Activated CD4-positive, alpha-beta T cell treated with anti-CD3 and anti-CD28 coated beads, Interleukin-2, amount 50 U/mL, for 48 hours (primary cell): ENCODE results near the gene CLEC3A.
"Not testable (repeated sequence)": the region's sequence is repeated elsewhere in the genome, so short reads cannot be mapped to it uniquely, and the experiment has no call there.

Experiments
- DNase-seq, 2 experiments: peaks; one replicate each; pipeline ENCODE4 v3.0.0-alpha.2; 2020

Gene CLEC3A

DNA sequence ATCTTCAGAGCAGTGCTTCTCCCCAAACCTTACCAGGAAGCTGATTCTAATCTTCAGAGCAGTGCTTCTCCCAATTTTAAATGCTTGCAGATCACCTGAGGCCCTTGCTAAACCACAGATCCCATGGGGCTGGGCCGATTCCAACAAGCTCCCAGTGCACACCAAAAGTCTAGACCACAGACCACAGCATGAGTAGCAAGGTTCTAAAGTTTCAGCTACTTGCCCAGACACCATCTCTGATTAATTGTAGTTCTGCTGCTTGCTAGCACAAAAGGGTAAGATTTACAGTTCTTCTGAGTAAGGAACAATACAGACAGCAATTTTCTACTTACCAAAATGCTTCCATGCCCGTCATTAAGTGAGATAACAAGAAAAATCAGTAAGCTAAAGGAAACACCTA is 12.2 kb downstream of the CLEC3A start:
- DNase-seq, result peak; percentile 10 to 16

DNA sequence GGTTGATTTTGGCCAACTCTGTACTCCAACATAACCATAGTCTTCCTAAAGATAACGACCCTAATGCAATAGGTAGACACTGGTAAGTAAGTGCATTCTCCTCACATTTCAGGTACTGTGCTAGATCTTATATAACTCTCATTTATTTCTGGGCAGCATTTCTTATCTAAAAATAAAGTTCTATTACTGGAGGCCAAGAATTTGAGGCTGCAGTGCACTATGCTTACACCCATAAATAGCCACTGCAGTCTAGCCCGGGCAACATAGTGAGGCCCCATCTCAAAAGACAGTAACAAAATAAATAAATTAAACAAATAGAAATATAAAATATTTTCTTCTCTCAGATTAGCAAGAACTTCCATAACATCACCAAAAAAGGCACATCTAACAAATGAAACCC is 12.7 kb downstream of the CLEC3A start:
- no peak for DNase-seq

DNA sequence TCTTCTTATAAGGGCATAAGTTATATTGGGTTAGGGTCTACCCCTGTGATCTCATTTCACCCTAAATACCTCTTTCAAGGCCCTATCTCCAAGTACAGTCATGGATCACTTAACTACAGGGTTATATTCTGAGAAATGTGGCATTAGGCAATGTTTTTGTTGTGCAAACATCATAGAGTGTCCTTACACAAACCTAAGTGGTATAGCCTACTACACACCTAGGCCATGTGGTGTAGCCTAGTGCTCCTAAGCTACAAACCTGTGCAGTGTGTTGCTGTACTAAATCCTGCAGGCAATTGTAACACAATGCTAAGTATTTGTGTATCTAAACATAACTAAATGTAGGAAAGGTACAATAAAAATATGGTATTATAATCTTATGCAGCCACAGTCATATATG is 18.0 kb downstream of the CLEC3A start:
- no peak for DNase-seq

DNA sequence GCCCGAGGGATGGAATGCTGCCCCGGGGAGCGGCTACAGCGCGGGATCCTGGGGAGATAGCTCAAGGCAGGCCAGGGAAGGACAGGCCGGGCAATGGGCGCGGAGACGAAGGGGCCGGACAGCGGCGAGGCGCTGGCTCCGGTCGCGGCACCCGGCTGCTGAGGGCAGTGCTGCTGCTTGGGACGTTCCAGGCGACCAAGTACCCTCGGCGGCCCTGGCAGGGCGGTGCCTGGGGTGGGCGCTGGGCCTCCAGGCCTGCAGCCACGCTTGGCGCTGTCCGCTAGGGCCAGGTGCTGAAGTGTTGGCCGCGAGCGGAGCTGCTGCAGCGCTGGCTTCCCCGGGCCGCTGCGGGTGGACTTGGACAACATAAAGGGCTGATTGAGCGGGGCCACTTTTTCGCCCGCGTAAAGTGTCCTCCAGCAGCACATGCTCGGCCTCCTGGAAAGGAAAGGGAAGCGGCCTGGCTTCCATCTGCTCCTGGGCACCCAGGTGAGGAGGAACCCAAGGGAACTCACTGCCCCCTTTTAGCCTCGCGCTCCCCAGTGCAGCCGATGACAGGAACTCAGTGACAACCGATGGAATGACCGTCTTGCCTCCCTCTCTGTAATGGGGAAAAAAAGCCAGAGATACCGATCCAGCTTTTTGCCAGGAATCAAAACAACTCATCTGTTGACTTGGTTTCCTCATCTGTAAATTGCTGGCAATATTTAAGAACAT is 23.7 kb downstream of the CLEC3A start:
- DNase-seq, result peak; percentile 45 to 47

DNA sequence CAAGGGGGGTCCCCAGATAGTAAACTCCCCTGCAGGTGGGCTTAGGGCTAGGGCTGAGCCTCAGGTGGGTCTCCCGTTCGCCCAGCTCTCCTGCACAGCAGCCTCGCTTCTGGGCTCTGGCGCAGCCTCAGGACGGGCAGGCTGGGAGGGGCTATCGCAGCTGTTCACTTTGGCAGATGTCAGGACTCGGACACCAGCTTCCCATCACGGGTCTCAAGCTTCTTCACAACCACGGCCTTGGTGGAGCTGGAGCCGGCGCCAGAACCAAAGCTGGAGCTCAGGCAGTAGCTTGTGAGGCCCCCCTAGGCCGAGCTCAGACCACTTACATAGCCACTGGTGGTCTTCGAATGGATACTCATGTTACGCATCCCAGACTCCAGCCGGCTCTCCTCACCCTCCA is 26.0 kb downstream of the CLEC3A start:
- no peak for DNase-seq

DNA sequence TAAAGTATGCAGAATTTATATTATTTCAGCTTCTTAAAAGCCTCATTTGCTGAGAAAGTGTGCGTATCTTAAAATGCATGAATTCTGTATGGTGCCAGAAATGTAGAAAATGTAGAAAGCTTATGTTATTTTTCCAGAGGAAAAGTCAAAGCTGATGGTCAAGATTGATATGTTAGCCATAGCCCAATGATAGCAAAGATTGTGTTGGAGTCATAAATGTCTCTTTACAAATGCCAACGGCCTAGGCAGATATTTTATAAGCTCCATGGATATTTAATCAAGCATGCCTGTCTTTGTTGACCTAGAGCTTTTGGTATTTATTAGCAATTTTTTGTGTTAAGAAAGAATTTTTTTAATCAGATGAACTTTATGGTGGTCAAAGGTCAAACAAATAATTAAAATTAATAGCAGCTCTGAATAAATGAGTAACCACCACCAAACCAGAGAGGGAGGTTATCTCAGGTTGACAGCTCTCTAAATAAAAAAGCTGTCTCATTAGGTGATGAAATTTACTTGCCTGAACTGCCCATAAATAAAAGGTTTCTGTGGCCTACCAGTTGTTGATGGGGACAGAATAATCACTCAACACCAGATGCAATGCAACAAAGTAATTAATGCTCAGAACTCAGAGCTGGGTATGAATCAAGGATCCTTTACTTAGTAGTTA is 28.5 kb downstream of the CLEC3A start:
- no peak for DNase-seq

DNA sequence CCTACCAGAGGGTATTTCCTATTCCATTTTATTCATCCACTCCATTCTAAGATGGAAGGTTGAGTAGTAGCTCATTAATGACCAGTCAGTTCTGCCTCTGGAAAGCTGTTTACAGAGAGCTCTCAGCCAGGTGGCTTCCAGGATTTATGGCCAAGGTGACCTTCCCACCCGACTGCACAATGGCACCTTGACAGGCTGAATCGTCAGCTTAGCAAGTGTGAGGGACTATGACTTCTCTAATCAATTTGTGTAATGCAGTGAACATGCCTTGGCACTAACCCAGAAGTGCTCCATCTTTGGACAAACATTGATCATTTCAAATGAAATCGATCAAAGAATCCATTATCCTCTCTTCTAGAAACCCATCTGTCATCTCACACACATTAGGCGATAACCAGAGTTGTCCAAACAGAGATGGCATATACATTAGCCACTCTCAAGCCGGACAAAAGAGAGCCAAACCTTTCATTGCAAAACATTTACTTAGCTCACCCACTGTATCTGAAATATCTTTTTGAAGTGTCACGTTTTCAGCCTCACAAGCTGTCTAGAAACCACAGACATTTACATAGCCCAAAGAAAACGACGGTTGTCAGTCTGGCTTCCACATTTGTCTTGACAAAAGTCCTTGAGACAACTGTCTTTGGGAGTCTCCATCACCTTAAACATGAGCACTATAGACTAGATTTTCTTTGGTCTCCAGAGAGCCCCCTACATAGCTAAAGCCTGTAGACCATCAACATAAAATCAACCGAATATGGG is 35.6 kb downstream of the CLEC3A start:
- DNase-seq, result no peak

DNA sequence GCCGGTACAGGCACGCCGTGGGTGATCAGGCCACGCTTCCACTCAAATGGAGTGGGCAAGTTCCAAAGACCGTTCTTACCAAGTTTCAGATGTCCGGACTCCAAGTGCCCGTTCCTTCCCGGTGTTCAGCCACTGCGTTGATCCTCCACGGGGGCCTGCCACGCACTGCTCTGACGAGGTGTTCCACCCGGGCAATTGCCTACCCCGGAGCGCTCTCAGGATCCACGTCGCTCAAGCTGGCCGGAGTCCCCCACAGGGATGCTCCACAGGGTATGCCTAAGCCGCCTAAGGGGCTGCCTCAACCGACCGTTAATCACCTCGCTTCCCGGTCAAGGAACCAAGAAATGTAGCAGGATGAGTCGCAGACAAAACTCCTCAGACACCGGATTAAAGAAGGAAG is 37.5 kb downstream of the CLEC3A start:
- not testable (repeated sequence) for DNase-seq

DNA sequence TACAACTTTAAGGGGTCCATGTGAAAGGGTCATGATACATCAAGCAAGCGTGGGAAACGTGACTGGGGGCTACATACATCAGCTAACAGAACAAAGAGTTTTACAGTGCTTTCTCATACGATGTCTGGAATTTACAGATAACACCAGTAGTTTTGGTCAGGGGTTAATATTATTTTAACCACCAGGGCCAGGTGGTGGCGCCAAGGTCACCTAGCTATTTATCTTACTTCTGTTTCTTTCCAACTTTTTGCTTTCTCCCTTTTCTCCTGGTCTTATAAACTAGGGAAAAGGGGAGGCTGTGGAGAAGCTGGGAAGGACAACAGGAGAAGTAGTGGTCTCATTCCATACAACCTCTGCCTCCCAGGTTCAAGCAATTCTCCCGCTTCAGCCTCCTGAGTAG is 37.9 kb downstream of the CLEC3A start:
- DNase-seq, result no peak

DNA sequence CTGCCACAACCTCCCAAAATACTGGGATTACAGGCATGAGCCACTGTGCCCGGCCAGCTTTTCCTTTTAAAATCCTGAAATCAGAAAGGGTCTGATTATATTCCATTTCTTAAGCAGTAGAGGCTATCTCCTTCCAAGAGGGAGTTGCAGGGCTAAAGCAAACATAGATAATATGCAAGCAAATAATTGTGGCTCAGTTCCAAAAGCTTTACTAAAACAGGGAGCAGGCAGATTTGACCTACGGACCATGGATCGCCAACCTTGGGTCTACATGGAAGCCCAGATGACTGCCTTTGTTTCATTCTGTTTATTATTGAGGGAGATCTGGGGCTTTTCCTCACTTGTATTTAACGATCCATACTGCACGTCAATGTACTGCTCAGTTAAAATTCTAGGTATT is 38.5 kb downstream of the CLEC3A start:
- DNase-seq, result no peak

DNA sequence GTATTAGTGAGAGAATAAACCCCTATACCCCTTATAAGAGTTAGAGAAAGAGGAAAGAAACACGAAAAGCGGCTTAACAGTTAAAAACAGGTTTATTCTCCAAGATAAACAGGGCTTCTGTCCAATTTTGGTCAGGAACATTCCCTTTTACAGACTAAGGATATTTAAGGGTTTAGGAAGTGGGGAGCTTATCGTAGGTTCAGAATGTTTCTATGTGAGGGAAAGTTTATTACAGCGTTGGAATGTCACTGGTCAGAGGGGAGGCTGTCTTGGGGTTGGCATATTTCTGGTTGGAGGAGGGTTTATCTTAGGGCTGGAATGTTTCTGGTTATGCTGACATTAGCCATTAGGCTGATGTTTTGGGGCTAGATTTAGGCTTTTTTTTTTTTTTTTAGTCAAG is 43.0 kb downstream of the CLEC3A start:
- DNase-seq, result no peak

DNA sequence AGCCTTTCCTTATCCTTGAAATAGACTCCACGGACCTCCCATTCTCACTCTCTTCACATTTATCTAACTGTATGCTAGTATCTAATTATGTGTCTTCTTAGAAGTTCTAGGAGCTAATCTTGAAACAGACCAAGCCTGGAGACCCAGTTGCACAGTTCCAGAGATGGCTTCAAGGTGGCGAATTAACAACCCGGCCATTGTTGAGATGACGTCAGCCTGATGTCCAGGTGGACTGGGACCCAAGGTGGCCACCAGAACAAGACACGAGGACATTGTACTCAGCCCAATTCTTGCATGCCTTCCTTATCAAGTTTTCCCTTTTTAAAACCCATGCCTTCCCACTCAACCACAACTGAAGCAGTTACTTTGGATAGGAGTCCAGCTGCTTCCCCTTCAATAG is 47.6 kb downstream of the CLEC3A start:
- no peak for DNase-seq

DNA sequence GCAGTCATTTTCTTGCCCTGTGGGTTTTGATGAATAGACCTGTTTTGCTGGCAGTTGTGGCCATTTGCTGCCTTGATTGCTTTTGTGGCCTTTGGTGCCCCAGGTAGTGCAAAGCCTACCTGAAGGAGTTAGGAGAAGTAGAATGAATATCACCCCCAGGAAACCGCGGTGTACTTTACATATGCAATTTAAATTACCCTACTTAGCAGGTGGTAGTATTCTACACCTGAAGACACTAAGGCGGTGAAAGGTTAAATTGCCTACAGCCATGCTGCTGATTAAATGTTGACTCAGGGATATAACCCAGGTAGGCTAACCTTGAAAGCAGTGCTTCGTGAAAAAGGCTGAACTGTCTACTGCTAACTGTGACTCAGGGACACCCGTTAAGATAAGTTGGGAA is 49.9 kb downstream of the CLEC3A start:
- DNase-seq, result no peak

DNA sequence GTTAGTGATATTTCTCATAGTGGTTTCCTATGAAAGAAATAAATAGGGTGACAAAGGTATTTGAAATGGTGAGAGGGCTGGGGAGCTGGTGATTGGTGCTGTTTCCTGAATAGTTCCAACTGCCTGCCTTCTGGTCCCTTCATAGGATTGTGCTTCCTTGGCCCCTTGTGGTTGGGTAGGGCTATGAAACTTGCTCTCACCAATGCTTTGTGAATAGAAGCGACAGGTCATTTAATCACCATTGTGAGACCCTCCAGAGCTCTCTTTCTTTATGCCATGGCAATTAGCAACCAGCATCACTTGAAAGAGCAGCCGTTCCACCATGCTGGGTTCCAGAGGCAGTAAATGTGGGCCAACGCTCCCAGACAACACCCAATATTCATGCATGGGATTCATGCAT is 53.5 kb downstream of the CLEC3A start:
- no peak for DNase-seq

DNA sequence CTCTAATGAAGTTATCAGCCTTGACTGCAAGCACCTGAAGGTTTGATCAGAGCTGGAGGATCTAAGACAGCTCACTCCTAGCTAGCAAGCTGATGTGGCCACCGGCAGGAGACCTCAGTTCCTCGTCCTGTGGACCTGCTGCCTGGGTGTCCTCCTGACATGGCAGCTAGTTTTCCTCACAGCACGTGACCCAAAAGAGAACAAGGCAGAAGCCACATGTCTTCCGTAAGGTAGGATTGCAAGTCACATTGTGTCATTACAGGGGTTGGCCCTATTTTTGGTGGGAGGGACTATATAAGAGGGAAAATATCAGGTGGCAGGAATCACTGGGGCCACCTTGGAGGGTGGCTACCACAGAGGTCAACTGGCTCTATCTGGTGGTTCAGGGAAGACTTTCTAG is 59.0 kb downstream of the CLEC3A start:
- DNase-seq, result no peak
